ENCODE data around the gene BCL2.
"Not testable (repeated sequence)": the region's sequence is repeated elsewhere in the genome, so short reads cannot be mapped to it uniquely, and the experiment has no call there.

BCL2 gene

GRCh38 chr18:63257453-63257852 is 62.1 kb downstream of the BCL2 start:
- FAIRE-seq = no peak

GRCh38 chr18:63255435-63255834 is 64.1 kb downstream of the BCL2 start:
- no peak for FAIRE-seq

- no peak for FAIRE-seq
Measured at GRCh38 chr18:63254716-63255399, 64.7 kb downstream of the BCL2 start.

- FAIRE-seq = no peak
Measured at GRCh38 chr18:63253428-63254372, 65.9 kb downstream of the BCL2 start.

GRCh38 chr18:63253014-63253413 is 66.6 kb downstream of the BCL2 start:
- no peak for FAIRE-seq

- no peak for FAIRE-seq
Measured at GRCh38 chr18:63249771-63250170, 69.8 kb downstream of the BCL2 start.

- no peak for FAIRE-seq
Measured at GRCh38 chr18:63247926-63248325, 71.6 kb downstream of the BCL2 start.

- no peak for FAIRE-seq
Measured at GRCh38 chr18:63247506-63247905, 72.1 kb downstream of the BCL2 start.

- FAIRE-seq = no peak
Measured at GRCh38 chr18:63245600-63245999, 74.0 kb downstream of the BCL2 start.

- FAIRE-seq = no peak
Measured at GRCh38 chr18:63244607-63245006, 75.0 kb downstream of the BCL2 start.

- no peak for FAIRE-seq
Measured at GRCh38 chr18:63241760-63242159, 77.8 kb downstream of the BCL2 start.

- FAIRE-seq = no peak
Measured at GRCh38 chr18:63241317-63241712, 78.3 kb downstream of the BCL2 start.

- no peak for FAIRE-seq
Measured at GRCh38 chr18:63240531-63241316, 78.8 kb downstream of the BCL2 start.

GRCh38 chr18:63238693-63239075 is 80.9 kb downstream of the BCL2 start:
- no peak for FAIRE-seq

- no peak for FAIRE-seq
Measured at GRCh38 chr18:63237881-63238692, 81.5 kb downstream of the BCL2 start.

GRCh38 chr18:63236921-63237846 is 82.4 kb downstream of the BCL2 start:
- FAIRE-seq = no peak

GRCh38 chr18:63236406-63236805 is 83.2 kb downstream of the BCL2 start:
- FAIRE-seq = no peak

- FAIRE-seq = not testable (repeated sequence)
Measured at GRCh38 chr18:63235920-63236319, 83.6 kb downstream of the BCL2 start.

- FAIRE-seq = no peak
Measured at GRCh38 chr18:63234841-63235240, 84.7 kb downstream of the BCL2 start.

GRCh38 chr18:63234432-63234831 is 85.1 kb downstream of the BCL2 start:
- FAIRE-seq = no peak

GRCh38 chr18:63233334-63233733 is 86.2 kb downstream of the BCL2 start:
- no peak for FAIRE-seq
